ENCODE measurements around the gene DDN. TPM values are rescaled to one million over a fixed set of nuclear protein-coding genes. Genes with fewer than 3 reads are reported as not detected.

DDN gene
- total RNA-seq, 1 experiment from 2014 or later, result 0.51 TPM

DNA sequence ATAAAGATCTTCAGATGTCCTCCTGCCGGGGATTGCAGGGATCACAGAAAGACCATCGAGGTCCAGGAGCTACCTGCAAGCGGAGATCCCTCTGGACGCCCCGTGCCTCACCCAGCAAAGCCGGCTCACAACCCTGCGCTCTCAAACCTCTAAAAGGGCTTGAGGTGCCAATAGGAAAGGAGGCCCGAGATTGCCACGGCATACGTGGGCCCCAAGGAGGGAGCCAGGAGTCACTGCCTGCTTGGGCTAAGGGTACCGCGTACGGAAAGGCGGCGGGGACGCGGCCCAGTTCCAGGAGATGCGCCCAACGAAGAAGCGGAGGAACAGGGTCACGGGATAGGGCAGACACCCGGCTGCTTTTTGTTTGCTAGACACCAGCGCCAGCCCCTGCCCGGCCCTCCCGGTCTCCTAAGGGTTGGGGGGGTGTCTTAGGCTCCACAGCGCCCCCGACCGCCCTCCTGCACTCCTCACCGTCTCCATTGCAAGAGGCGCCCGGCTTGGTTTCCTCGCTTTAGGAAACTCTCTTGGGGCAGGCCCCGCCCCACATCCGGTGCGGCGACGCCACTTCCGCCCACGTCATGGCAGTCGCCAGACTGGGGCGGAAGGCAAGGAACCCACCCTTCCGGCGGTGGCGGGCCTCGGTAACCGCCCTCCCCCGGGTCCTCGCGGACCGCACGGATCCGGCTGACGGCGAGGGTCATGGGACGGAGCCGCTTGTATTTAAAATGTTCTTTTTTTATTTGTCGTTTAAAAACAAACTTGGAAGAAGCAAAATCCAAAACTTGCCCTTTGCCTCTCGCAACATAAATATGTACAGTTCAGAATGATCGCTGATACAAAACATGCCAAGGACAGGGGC is 19.3 kb upstream of the DDN start, which contains the start of gene PRKAG1:
TSS of gene PRKAG1 (minus strand) at position 516 of the 859 bp plus-strand sequence. CDS start at position 480, 36 bp downstream.
- peaks cover 15% of the 10 kb centered on the region for H3K4me1 ChIP-seq (ENCODE audit: control insufficient read depth, insufficient read depth, low read length)
- peak; percentile 95 for ATAC-seq
- H3K27ac ChIP-seq (ENCODE audit: low read length), result peak within 1 kb of the TSS; percentile 90
- ChIA-PET POLR2A (no interaction called here), CTCF (no interaction called here)
- intact Hi-C loops (cut with micrococcal nuclease; ENCODE audit: unreplicated experiment) (no loop called here), in situ Hi-C loops (cut with HindIII; ENCODE audit: low pct_unique_long_range_greater_than_20kb, low sequenced_read_pairs) (no loop called here)
- peak; percentile 75 for DNase-seq (ENCODE audit: low read depth, low spot score)
- BruUV-seq (replicated peaks), result no TSS peak
- H3K36me3 ChIP-seq (ENCODE audit: control insufficient read depth, insufficient read depth, low read length), result peaks cover 10% of the 10 kb centered on the region
- H3K27me3 ChIP-seq (ENCODE audit: control insufficient read depth, insufficient read depth, low read length), result no peaks in the 10 kb centered on the region
- H3K4me3 ChIP-seq (ENCODE audit: low read depth in 2 of 2, low read length in 2 of 2), result peak within 1 kb of the TSS; percentile 96 to 98
- peak; percentile 98 for TF ChIP-seq POLR2AphosphoS5 (IDR thresholded peaks at IDR 0.05; ENCODE audit: low read depth, low read length)
- TF ChIP-seq SIN3A (IDR thresholded peaks at IDR 0.05; ENCODE audit: borderline replicate concordance, insufficient read depth, low read depth, low read length), result peak; percentile 80; the same call in 1 of the 2 replicates
- TF ChIP-seq, protein P1, sequence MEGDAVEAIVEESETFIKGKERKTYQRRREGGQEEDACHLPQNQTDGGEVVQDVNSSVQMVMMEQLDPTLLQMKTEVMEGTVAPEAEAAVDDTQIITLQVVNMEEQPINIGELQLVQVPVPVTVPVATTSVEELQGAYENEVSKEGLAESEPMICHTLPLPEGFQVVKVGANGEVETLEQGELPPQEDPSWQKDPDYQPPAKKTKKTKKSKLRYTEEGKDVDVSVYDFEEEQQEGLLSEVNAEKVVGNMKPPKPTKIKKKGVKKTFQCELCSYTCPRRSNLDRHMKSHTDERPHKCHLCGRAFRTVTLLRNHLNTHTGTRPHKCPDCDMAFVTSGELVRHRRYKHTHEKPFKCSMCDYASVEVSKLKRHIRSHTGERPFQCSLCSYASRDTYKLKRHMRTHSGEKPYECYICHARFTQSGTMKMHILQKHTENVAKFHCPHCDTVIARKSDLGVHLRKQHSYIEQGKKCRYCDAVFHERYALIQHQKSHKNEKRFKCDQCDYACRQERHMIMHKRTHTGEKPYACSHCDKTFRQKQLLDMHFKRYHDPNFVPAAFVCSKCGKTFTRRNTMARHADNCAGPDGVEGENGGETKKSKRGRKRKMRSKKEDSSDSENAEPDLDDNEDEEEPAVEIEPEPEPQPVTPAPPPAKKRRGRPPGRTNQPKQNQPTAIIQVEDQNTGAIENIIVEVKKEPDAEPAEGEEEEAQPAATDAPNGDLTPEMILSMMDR (IDR thresholded peaks at IDR 0.05), result peak; percentile 78
- no peak for TF ChIP-seq TCF7L2 (IDR thresholded peaks at IDR 0.05; ENCODE audit: low read depth, low read length)
- TF ChIP-seq, protein P2, sequence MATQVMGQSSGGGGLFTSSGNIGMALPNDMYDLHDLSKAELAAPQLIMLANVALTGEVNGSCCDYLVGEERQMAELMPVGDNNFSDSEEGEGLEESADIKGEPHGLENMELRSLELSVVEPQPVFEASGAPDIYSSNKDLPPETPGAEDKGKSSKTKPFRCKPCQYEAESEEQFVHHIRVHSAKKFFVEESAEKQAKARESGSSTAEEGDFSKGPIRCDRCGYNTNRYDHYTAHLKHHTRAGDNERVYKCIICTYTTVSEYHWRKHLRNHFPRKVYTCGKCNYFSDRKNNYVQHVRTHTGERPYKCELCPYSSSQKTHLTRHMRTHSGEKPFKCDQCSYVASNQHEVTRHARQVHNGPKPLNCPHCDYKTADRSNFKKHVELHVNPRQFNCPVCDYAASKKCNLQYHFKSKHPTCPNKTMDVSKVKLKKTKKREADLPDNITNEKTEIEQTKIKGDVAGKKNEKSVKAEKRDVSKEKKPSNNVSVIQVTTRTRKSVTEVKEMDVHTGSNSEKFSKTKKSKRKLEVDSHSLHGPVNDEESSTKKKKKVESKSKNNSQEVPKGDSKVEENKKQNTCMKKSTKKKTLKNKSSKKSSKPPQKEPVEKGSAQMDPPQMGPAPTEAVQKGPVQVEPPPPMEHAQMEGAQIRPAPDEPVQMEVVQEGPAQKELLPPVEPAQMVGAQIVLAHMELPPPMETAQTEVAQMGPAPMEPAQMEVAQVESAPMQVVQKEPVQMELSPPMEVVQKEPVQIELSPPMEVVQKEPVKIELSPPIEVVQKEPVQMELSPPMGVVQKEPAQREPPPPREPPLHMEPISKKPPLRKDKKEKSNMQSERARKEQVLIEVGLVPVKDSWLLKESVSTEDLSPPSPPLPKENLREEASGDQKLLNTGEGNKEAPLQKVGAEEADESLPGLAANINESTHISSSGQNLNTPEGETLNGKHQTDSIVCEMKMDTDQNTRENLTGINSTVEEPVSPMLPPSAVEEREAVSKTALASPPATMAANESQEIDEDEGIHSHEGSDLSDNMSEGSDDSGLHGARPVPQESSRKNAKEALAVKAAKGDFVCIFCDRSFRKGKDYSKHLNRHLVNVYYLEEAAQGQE (IDR thresholded peaks at IDR 0.05; ENCODE audit: insufficient read depth in 1 of 2, low read depth in 2 of 2, low read length in 1 of 2), result no peak
- no peaks in the 10 kb centered on the region for H3K9me3 ChIP-seq (ENCODE audit: control insufficient read depth, insufficient read depth, low read depth, low read length)

DNA sequence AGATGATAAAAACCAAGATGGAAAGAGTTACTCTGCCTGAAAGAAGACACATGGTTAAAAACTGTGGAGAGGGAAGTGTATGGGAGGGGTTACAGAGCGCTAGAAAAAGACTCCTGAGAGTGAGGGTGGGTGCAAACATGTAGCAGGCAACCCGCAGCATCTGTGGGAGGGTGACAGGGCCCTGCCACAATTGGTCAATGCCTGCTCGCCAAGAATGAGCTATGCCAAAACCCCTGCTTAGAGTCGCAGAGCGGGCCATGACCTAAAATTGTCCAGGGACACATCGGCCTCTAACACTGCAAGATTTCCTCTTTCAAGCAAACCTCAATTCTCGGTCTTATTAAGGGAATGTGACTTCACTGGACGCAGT is 18.7 kb upstream of the DDN start:
- in situ Hi-C loops (cut with HindIII; ENCODE audit: low pct_unique_long_range_greater_than_20kb, low sequenced_read_pairs), result no loop called here
- TF ChIP-seq TCF7L2 (IDR thresholded peaks at IDR 0.05; ENCODE audit: low read depth, low read length), result no peak
- TF ChIP-seq, protein P1 (IDR thresholded peaks at IDR 0.05), result no peak
- TF ChIP-seq SIN3A (IDR thresholded peaks at IDR 0.05; ENCODE audit: borderline replicate concordance, insufficient read depth, low read depth, low read length), result no peak
- no peak for TF ChIP-seq POLR2AphosphoS5 (IDR thresholded peaks at IDR 0.05; ENCODE audit: low read depth, low read length)
- TF ChIP-seq, protein P2 (IDR thresholded peaks at IDR 0.05; ENCODE audit: insufficient read depth in 1 of 2, low read depth in 2 of 2, low read length in 1 of 2), result no peak
- no TSS peak for BruUV-seq (replicated peaks)
- Histone ChIP-seq H3K4me1 (ENCODE audit: control insufficient read depth, insufficient read depth, low read length) (peaks cover 15% of the 10 kb centered on the region), H3K36me3 (ENCODE audit: control insufficient read depth, insufficient read depth, low read length) (peaks cover 9% of the 10 kb centered on the region; the same call in 1 of the 2 replicates), H3K27me3 (ENCODE audit: control insufficient read depth, insufficient read depth, low read length) (no peaks in the 10 kb centered on the region), H3K4me3 (ENCODE audit: low read depth in 2 of 2, low read length in 2 of 2) (peak overlapping the region; percentile 96 to 98), H3K9me3 (ENCODE audit: control insufficient read depth, insufficient read depth, low read depth, low read length) (no peaks in the 10 kb centered on the region), H3K27ac (ENCODE audit: low read length) (peak overlapping the region; percentile 90)
- ATAC-seq, result 0 out of 2 replicates have a peak, but pooled peaks have one; percentile 1
- intact Hi-C loops (cut with micrococcal nuclease; ENCODE audit: unreplicated experiment), result no loop called here
- ChIA-PET POLR2A (no interaction called here), CTCF (no interaction called here)
- DNase-seq (ENCODE audit: low read depth, low spot score), result no peak

Measured in Panc1 (cell line).